Natural killer cell (primary cell): ENCODE results near the gene CFAP58. TPM values are rescaled to one million over a fixed set of nuclear protein-coding genes. Genes with fewer than 3 reads are reported as not detected.
A peak's percentile ranks its signal among the peaks of the same experiment; 100 is the strongest.

Source experiments
- ATAC-seq, 3 donors: fragments of 150-1000 bp in 2 of 3; fragments of 200-7000 bp in 1 of 3; cut with Tn5 transposase; 1 replicate in 1 of 3; 2 replicates in 2 of 3; pipeline ENCODE4 v1.10.0; 2021; ENCODE audit warnings: mild to moderate bottlenecking in 2 of 3, moderate library complexity in 2 of 3
- DNase-seq, 2 donors: peaks; one replicate each; pipeline versions ENCODE4 v3.0.0 to v3.0.0-alpha.2; 2013 to 2021; ENCODE audit warnings: mixed read lengths in 1 of 2
- H3K27ac ChIP-seq: one replicate; pipeline ENCODE4 v1.5.1; 2013; ENCODE audit warnings: mild to moderate bottlenecking, low read length
- H3K27me3 ChIP-seq: one replicate; pipeline ENCODE4 v1.6.1; 2013; ENCODE audit warnings: low read length; ENCODE audit not compliant: control insufficient read depth, insufficient read depth
- H3K36me3 ChIP-seq: one replicate; pipeline ENCODE4 v1.6.1; 2013; ENCODE audit warnings: low read length; ENCODE audit not compliant: control insufficient read depth, insufficient read depth
- H3K4me1 ChIP-seq: one replicate; pipeline ENCODE4 v1.6.1; 2013; ENCODE audit warnings: low read length; ENCODE audit not compliant: control insufficient read depth, insufficient read depth
- H3K4me3 ChIP-seq: one replicate; pipeline ENCODE4 v1.5.1; 2013; ENCODE audit warnings: low read length
- H3K9me3 ChIP-seq: one replicate; pipeline ENCODE4 v1.6.1; 2013; ENCODE audit warnings: low read length; ENCODE audit not compliant: control insufficient read depth, insufficient read depth
- H3K27ac Mint-ChIP-seq, 2 donors: one replicate each; pipeline ENCODE4 v1.8.0; 2022; ENCODE audit warnings: mild to moderate bottlenecking in 2 of 2, mixed read lengths in 2 of 2, moderate library complexity in 1 of 2
- H3K27me3 Mint-ChIP-seq, 2 donors: one replicate each; pipeline ENCODE4 v1.8.0; 2022; ENCODE audit warnings: low read depth in 2 of 2, mixed read lengths in 2 of 2
- H3K36me3 Mint-ChIP-seq: one replicate; pipeline ENCODE4 v1.8.0; 2022; ENCODE audit warnings: mixed read lengths
- H3K4me1 Mint-ChIP-seq, 2 donors: one replicate each; pipeline ENCODE4 v1.8.0; 2022; ENCODE audit warnings: mixed read lengths in 2 of 2
- H3K4me3 Mint-ChIP-seq: one replicate; pipeline ENCODE4 v1.8.0; 2022; ENCODE audit warnings: mild to moderate bottlenecking, moderate library complexity, mixed read lengths
- H3K9me3 Mint-ChIP-seq, 2 donors: one replicate each; pipeline ENCODE4 v1.8.0; 2022; ENCODE audit warnings: mixed read lengths in 2 of 2
- WGBS: methylation state at CpG from one replicate; pipeline ENCODE4 v1.1.7; 2013; ENCODE audit warnings: missing lambda C conversion rate; ENCODE audit not compliant: insufficient coverage; 5-methylcytosine and 5-hydroxymethylcytosine counted together
- intact Hi-C: fragments of 100-400 bp; cut with micrococcal nuclease; formaldehyde crosslinking; loops from one replicate; pipeline ENCODE4 v1.14.2; 2022
- total RNA-seq, 4 donors: library from RNA; stranded (reverse); fragments of 120-200 nt in 1 of 4; gene quantifications; one replicate each; pipeline versions ENCODE4 v1.2.3 to v1.2.4, GENCODE V29; 2013 to 2022
- TF ChIP-seq, protein P1 (sequence below): fragments of 200-600 bp; IDR thresholded peaks from one replicate; pipeline ENCODE4 v1.8.0; 2022; ENCODE audit warnings: antibody characterized with exemption

CFAP58 gene
- total RNA-seq, 3 donors from 2014 or later (not counting 1 experiment from before 2014, with no cell fraction given): 0.07 to 0.15 (median 0.11) TPM

- Histone ChIP-seq H3K27ac (peak overlapping the region; percentile 94), H3K9me3 (no peaks in the 10 kb centered on the region), H3K36me3 (peaks cover 3% of the 10 kb centered on the region), H3K27me3 (no peaks in the 10 kb centered on the region), H3K4me3 (no peak overlapping the region), H3K4me1 (peaks cover 94% of the 10 kb centered on the region)
- Mint-ChIP-seq H3K36me3 (no peaks in the 10 kb centered on the region), H3K27ac (peak overlapping the region; percentile 98 to 100), H3K4me1 (peaks cover 100% of the 10 kb centered on the region in 2 donors), H3K4me3 (peak overlapping the region; percentile 82), H3K27me3 (no peaks in the 10 kb centered on the region), H3K9me3 (no peaks in the 10 kb centered on the region)
- ATAC-seq: no peak
- TF ChIP-seq, protein P1, sequence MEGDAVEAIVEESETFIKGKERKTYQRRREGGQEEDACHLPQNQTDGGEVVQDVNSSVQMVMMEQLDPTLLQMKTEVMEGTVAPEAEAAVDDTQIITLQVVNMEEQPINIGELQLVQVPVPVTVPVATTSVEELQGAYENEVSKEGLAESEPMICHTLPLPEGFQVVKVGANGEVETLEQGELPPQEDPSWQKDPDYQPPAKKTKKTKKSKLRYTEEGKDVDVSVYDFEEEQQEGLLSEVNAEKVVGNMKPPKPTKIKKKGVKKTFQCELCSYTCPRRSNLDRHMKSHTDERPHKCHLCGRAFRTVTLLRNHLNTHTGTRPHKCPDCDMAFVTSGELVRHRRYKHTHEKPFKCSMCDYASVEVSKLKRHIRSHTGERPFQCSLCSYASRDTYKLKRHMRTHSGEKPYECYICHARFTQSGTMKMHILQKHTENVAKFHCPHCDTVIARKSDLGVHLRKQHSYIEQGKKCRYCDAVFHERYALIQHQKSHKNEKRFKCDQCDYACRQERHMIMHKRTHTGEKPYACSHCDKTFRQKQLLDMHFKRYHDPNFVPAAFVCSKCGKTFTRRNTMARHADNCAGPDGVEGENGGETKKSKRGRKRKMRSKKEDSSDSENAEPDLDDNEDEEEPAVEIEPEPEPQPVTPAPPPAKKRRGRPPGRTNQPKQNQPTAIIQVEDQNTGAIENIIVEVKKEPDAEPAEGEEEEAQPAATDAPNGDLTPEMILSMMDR: no peak
- intact Hi-C loops: loop anchor here (2.0 to 10.0 kb wide), 3 partner anchors 14 to 408 kb away; partner anchors contain the start of genes ITPRIP and STN1
- WGBS: 89% methylated on average over 1 of the region's 1 CpG
- no peak for DNase-seq
Measured at GRCh38 chr10:104323085-104323484, 30.5 kb upstream of the CFAP58 start.

- Histone ChIP-seq H3K36me3 (peaks cover 3% of the 10 kb centered on the region), H3K4me3 (no peak overlapping the region), H3K4me1 (peaks cover 94% of the 10 kb centered on the region), H3K9me3 (no peaks in the 10 kb centered on the region), H3K27me3 (no peaks in the 10 kb centered on the region), H3K27ac (peak overlapping the region; percentile 94)
- DNase-seq (no peak), ATAC-seq (peak in 1 of 3 donors; percentile 1)
- H3K27ac Mint-ChIP-seq: peak overlapping the region; percentile 98 to 100
- TF ChIP-seq, protein P1: no peak
- WGBS: 87% methylated on average over 4 of the region's 4 CpGs
- H3K27me3 Mint-ChIP-seq: no peaks in the 10 kb centered on the region
- intact Hi-C loops: loop anchor here (2.0 to 10.0 kb wide), 3 partner anchors 15 to 409 kb away; partner anchors contain the start of genes ITPRIP and STN1
- peak overlapping the region; percentile 82 for H3K4me3 Mint-ChIP-seq
- peaks cover 100% of the 10 kb centered on the region in 2 donors for H3K4me1 Mint-ChIP-seq
- H3K9me3 Mint-ChIP-seq: no peaks in the 10 kb centered on the region
- no peaks in the 10 kb centered on the region for H3K36me3 Mint-ChIP-seq
Measured at GRCh38 chr10:104323760-104324201, 29.9 kb upstream of the CFAP58 start.

DNA sequence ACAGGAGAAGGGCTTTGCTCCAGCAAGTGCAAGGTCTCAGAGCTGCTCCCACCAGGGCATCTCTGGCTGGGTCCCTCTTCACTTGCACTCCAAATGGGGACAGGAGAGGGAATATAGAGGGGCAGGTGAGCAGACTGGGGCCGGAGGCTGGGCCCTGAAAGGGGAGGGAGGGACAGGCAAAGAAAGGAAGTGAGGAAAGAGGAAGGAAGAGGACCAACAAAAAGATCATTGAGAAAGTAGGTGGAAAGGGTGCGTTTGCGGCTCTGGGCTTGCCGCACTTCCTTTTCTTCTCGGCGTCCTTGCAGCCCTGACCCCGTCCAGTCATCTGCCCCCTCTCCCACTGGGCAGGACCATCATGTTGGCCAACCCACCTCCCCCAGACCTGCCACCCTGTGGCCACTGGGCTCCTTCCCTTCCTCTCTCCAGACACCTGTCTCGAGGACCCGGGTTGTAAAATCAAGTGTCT lies 29.4 kb upstream of the CFAP58 start:
- H3K27ac Mint-ChIP-seq: peak overlapping the region; percentile 98 to 100
- no peak overlapping the region for H3K4me3 ChIP-seq
- no peaks in the 10 kb centered on the region for H3K36me3 Mint-ChIP-seq
- TF ChIP-seq, protein P1: no peak
- 14% methylated on average over 9 of the region's 9 CpGs for WGBS
- H3K4me3 Mint-ChIP-seq: peak overlapping the region; percentile 82
- peaks cover 3% of the 10 kb centered on the region for H3K36me3 ChIP-seq
- peaks cover 100% of the 10 kb centered on the region in 2 donors for H3K4me1 Mint-ChIP-seq
- H3K9me3 Mint-ChIP-seq: no peaks in the 10 kb centered on the region
- no peaks in the 10 kb centered on the region for H3K27me3 Mint-ChIP-seq
- H3K27ac ChIP-seq: peak overlapping the region; percentile 94
- DNase-seq (peak in 1 of 2 donors; percentile 21), ATAC-seq (peak in 1 of 3 donors; percentile 19)
- H3K9me3 ChIP-seq: no peaks in the 10 kb centered on the region
- intact Hi-C loops: loop anchor here (10.0 kb wide), 1 partner anchor 409 kb away; the partner anchor contains the start of gene STN1
- peaks cover 94% of the 10 kb centered on the region for H3K4me1 ChIP-seq
- H3K27me3 ChIP-seq: no peaks in the 10 kb centered on the region
